ENCODE measurements around the gene NAT8L.
A peak's percentile ranks its signal among the peaks of the same experiment; 100 is the strongest.

Gene NAT8L

DNA sequence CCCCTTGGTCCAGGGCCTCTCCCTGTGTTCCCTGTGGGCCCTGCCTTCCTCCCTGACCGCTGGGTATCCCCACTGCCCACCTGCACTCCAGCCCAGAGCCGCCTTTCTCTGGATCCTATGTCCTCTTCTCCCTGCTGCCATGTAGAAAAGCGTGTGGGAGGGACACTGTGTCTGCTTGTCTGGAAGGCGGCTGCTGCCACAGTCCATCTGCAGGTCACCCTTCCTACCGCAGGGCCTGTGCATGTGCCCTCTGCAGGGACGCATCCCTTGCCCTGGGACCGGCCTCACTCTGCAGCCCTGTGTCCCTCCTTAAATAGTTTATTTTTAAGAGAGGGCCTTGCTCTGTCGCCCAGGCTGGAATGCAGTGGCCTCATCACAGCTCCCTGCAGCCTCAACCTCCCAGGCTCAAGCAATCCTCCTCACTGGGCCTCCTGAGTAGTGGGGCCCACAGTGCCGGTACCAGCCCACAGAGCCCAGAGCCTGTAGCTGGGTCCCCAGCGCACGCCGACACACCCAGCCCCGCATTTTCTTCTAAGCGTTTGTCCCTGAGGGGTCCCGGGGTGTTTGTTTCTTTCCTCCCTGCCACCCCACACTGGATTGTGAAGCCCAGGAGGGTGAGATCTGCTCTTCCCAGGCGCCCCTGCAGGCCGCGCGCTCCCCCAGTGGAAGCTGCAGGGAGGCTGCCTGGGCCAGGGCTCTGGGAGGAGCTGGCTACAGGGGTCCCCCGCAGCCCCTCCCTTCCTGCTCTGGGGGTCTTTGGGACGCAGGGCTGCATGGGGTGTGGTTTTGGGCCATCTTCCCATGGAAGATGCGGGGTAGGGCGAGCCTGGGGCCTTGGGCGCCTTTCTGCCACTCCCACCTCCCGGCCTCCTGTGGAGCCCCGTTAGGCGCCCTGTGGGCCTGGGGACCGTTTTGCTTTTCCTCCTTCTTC is 12.8 kb upstream of the NAT8L start:
- DNase-seq, result peak; percentile 57

DNA sequence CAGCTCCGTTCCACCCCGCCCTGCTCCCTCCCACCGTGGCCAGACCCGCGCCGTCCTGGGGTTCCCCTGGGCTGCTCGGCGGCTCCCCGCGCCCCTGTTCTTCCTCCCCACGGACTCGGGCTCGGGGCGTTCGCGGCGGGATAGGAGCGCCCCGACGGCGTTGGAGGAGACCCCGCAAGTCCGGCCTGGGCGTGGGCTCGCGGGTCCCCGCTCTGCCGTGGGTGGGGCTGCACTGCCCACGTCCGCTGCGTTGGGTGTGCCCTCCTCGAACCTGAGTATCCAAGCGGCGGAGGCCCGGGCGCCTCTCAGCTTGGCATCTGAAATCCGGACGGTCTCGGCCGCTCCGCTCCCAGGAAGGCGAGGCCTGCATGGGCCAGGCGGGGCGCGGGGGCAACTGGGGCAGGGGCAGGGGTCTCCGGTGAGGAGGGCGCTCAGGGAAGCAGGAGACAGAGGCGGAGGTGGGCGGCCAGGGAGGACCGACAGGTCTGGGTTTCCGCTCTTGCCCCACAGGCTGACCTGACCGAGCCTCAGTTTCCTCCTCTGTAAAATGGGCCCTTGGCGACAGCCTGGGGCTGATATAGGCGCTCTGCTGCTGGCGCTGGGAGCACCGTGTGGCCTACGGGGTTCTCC is 12.0 kb upstream of the NAT8L start:
- peak; percentile 57 for DNase-seq

DNA sequence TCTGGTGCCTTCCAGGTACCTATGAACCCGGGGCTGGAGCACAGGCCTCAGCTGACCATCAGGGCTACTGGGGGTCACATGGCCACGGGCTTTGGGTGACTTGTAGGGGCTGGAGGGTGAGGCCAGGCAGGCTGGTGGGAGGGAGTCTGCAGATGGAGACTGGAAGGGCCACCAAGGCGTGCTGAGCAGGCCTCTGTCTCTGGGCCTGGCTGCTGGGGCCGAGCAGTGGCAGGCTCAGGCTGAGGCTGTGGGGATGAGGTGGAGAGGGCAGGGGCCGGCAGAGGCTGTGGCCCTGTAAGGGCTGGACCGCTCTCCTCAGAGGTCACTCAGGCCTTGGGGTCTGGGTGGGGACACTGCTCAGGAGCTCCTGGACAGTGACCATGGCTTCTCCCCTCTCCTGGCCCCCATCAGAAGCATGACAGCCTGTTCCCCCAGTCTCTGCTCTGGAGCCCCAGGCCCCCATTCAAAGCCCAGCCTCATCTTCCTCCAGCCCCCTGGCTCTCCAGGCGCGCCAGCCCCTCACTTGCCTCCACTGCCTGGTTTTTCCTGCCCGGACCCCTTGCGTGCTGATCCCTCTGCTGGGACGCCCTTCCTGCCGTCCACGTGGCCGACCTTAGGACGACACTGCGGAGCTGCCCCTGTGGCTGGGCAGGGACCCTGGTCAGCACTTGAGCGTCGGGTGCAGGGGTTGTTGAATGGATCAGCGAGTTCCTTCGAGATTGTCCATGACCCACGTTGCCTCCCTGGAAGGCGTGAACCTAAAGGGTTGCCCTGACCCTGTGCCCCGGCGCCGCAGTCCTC is 11.1 kb upstream of the NAT8L start:
- DNase-seq, result peak; percentile 55

DNA sequence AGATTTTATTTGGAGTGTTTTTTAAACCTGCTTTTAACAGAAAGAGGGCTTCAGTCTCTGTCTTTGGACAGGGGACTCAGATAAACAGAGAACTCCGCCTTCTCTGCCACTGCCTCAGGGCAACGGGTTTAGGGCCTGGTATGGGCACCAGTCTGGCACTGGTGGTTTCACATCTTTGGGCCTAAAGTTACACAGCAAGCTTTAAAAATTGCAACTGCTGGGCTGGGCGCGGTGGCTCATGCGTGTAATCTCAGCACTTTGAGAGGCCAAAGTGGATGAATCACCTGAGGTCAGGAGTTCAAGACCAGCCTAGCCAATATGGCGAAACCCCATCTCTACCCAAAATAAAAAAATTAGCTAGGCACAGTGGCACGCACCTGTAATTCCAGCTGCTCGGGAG is 10.3 kb upstream of the NAT8L start:
- DNase-seq, result no peak

DNA sequence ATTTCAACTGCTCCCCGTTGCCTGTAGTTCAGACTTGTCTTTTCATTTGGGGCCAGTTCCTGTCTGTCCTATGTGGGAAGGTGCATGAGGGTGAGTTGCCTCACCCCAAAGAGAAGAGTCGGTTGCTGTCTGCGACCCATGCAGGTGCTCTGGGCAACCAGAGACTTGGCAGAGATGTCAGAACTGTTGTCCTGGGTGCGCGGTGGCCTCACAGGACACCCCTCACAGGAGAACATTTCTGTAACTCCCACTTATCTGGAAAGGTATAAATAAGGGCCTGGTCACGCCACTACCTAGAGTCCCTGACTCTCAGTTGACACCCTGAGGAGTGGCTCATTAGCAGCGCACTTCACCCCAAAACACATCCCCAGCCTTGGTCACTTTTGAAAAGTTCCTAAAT is 9.7 kb upstream of the NAT8L start:
- peak; percentile 55 for DNase-seq

DNA sequence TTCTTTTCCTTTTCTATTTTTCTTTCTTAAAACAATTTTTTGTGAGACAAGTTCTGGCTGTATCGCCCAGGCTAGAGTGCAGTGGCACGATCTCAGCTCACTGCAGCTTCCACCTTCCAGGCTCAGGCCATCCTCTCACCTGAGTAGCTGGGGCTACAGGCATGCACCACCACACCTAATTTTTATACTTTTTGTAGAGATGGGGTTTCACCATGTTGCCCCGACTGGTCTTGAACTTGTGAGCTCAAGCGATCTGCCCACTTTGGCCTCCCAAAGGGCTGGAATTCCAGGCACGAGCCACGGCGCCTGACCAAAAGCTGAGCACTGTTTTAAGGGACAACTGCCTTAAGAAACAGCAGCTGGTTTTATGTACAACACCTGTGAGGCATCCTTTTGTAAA is 9.3 kb upstream of the NAT8L start:
- no peak for DNase-seq

DNA sequence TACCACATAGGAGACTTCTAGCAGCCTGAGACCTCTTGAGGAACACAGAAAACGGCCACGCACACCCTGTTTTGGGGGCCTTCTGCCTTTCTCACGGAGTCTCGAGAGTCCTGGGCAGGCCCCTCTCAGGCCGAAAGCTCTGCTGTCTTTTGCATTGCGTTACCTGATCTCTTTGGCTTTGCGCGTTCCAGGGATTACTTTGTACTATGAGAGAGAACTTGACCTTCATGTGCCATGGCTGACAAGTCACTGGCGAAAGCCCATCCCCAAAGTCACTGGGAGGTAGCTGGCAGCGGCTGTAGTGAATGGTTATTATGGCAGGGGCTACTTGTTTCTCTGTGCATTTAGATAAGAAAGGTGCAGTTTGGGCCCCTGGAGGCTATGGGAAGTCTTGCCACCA is 8.0 kb upstream of the NAT8L start:
- DNase-seq, result no peak

DNA sequence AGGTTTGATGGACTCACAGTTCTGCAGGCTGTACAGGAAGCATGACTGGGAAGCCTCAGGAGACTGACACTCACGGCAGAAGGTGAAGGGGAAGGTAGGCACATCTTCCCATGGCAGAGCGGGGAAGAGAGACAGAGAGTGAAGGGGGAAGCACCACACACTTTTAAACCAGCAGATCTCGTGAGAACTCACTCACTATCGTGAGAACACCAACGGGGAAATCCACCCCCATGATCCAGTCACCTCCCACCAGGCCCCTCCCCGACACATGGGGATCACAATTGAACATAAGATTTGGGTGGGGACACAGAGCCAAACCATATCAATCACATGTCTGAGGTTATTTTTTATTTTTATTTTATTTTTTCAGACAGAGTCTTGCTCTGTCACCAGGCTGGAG is 4.9 kb upstream of the NAT8L start:
- DNase-seq, result peak; percentile 10

DNA sequence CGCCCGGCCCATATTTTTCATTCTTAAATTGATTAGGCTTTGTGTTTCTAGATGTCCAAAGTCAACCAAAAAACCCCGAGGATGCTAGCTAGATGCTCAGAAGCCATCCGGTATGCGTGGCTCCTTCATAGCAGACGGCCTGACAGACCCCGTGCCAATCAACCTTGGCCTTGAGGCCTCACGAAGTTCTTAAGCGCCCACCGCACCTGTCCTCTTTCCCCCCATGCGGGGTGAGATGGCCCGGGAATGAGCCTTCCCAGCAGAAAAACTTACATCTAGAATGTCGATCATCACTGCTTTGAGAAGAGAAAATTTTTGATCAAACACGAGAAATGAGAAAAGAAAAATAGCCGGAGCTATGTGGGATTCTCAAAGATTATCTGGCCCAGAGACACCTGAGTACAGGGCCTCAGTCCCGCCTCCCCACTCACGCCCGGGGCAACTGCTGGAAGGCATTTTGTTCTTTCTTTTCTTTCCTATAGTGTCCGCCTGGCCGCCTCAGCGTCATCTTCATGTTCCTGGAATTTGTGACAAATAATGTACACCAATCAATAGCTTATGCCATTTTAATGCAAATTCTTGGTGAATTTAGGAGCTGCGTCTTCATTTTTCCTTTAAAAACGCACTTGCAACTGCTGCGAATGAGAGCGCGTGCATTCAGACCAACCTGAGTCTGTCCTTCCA is 1.6 kb upstream of the NAT8L start:
- no peak for DNase-seq

DNA sequence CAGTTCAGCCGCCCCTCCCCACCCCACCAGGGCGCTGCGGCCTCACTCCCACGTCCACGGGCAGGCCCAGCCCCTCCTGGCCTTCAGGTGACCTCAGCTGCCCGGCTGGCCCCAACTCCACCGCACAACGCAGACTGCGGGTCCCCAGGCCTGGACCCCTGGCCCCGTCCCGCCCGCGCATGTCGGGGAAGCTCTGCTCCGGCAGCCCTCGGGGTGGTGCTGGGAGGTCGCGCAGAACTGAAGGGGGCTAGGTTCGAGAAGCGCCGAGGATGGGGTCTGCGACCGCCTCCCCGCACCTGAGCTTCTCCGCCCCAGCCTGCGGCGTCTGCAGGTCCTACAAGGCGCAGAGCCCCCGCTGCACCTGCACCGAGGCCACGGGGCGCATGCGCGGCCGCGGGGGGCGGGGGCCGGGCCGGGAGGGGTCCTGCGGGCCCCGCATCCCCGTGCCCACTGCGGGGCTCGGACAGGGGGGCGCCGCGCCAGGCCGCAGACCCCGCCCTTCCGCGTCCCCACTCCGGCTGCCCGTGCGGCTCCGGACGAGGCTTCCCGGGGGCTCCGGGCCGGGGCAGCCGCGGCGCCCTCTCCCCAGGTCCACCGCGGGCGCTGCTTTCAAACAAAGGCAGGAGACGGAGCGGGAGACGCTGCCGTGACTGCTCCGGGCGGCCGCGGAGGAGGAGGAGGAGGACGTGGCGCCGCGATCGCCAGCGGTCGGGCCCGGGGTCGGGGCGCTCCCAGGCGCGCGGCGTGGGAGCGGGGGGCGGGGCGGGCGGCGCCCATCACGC is 672 bp upstream of the NAT8L start:
- DNase-seq, result no peak

DNA sequence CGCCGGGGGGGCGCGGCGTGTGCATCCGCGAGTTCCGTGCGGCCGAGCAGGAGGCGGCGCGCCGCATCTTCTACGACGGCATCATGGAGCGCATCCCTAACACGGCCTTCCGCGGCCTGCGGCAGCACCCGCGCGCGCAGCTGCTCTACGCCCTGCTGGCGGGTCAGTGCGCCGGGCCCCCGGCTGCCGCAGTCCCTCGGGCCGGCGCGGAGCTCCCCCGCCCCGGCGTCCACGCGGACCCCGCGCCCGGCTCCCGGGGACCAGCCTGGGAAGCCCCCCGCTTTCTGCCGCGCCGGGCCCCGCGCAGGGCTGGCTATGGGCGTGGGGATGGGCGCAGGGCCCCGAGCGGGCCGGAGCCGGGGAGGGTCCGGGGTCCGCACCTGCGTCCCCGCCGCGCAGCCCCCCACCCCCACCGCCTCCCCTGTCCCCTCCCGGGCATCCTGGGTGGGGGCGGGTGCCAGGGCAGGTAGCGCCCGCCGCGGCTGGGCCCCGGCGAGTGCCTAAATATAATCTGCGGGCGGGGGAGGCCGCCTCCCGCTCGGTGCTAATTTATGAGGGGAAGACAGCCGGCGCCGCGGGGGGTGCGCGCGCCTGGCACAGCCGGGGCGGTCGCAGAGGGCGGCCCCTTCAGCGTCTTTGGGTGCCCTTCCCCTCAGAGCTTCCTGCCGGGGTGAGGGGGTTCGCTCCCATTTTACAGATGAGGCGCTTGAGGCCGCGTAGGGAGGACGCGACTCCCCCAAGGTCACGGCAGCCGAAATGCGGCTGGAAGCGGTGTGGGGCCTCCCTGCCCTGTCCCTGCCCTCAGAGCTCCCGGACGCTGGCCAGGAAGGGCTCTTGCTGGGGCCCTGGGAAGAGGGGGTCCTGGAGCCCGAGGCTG is 837 bp downstream of the NAT8L start:
- no peak for DNase-seq

DNA sequence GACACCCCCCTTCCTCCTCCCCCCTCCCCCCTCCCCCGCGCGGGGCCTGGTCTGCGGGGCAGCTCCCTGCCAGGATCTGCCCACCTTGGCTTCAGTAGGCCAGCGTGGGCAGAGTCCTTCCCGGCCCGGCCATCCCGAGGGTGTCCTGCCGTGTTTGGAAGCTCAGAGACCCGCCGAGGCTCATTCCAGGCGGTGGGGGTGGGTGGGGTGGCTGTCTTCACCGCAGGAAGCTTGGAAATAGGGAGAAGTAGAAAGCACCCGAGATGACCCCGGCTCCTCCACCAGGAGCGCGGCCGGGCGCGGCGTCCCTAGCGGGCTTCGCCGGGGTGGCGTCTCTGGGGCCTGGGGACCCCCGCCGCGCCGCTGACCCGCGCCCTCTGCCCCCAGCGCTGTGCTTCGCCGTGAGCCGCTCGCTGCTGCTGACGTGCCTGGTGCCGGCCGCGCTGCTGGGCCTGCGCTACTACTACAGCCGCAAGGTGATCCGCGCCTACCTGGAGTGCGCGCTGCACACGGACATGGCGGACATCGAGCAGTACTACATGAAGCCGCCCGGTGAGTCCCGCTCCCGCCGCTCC is 1.6 kb downstream of the NAT8L start:
- DNase-seq, result no peak

DNA sequence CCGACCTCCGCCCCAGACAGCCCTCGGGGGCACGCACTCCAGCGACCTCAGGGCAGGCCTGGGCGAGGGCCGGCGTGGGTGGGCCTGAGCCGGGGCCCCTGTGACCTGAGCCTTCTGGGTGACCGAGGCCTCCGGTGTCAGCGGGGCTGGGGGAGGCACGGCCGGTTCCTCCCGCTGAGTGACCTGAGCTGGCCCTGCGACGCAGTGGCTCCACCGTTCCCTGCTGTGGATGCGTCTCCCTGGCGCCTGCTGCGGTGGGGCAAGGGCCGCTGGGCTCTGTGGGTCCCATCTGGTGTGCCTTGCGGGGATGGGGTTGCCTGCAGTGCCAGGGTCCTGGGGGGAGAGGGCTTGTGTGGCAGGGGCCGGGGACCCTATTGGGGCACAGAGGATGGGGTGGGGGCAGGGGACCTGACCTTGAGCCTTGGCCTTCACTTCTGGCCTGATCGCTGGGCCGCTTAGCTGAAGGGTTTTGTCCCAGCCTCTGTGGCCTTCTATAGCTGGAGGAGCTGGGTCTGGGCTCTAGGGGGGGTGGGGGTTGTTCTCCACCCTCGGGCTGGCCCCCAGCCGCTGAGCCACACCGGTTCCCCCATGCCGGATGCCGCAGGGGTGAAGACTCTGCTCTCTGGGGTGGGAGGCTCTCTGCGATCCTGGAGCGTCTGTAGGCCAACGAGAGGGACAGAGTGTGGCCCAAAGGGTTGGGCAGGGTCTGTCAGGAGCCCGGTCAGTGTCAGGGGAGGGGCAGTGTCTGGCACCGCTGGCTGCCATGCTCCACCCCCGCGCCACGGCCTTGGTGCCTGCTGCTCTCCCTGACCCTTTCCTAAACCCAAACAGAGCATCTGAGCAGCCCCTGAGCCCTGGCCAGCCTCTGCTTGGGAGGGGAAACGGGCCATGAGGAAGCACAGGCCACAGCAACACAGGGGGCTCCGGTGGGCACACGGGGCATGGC is 2.3 kb downstream of the NAT8L start:
- DNase-seq, result no peak

DNA sequence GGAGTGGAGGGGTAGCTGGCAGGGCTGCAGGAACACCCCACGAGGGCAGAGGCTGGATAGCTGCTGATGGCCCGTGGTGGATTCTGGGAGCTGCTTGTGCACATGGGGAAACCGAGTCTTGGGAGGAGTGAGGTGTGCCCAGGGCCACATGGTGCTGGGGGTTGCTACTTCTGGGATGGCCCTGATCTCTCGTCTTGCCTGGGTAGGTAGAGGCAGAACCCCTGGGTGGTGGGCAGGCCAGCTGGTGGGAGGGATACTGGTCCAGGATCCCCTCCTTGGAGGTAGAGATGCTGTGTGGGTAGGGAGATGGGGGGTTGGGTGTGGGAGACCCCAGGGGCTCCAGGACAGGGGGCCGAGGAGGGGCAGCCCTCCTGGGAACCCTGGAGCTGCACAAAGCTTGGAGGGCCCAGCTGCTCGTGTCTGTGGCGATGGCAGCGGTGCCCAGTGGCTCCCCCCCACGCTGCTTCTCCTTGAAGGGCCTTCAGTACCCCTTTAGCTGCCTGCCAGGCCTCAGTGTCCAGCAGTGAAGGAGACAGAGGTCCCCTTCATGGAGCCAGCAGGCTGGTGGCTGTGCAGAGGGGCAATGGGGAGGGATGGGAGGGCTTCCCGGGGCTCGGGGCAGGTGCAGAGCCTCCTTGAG is 3.2 kb downstream of the NAT8L start:
- no peak for DNase-seq

DNA sequence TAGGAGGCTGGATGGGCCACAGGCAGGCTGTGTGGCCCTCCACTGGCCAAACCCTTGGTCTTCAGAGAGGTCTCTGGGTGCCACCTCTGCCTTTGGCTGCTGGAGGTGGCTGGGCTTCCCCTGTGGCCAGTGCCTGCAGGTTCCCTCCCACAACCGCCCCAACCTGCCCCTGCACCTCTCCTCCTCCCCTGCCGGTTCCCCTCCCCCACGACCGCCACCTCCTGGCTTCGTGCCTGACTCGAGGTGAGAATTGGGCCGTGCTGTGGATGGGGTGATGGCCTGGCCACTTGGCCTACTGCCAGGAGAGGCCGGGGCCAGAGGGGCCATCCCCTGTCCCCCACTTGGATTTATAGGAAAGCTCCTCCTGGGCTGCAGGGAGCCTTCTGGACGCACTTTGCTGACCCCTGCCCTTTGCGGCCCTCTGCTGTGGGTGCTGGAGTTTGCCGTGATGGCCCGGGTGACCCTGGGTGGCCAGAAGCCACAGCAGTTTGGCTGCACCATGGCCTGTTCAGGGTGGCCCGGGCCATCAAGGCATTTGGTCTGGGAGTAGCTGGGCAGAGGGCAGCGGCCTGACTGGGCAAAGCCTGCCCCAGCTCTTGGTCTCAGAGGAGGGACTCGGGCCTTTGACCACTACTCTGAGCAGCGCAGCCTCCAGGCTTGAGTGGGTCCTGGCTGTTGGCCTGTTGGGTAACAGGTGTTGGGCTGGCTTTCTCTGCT is 3.8 kb downstream of the NAT8L start:
- DNase-seq, result no peak

DNA sequence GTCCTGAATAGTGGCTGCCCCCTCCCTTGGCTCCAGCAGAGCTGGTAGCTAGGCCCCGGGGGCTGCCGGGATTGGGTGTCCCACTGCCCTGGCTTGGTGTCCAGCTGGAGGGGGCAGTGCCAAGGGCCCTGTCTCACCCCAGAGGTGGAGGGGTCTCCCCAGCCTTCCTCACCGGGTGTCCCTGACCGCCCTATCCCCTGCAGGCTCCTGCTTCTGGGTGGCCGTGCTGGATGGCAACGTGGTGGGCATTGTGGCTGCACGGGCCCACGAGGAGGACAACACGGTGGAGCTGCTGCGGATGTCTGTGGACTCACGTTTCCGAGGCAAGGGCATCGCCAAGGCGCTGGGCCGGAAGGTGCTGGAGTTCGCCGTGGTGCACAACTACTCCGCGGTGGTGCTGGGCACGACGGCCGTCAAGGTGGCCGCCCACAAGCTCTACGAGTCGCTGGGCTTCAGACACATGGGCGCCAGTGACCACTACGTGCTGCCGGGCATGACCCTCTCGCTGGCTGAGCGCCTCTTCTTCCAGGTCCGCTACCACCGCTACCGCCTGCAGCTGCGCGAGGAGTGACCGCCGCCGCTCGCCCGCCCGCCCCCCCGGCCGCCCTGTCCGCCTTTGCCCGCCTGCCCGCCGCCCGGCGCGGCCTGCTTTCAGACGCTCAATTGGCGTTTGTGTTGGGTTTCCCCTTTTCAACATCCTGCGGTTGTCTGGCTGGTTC is 4.6 kb downstream of the NAT8L start:
- DNase-seq, result no peak

DNA sequence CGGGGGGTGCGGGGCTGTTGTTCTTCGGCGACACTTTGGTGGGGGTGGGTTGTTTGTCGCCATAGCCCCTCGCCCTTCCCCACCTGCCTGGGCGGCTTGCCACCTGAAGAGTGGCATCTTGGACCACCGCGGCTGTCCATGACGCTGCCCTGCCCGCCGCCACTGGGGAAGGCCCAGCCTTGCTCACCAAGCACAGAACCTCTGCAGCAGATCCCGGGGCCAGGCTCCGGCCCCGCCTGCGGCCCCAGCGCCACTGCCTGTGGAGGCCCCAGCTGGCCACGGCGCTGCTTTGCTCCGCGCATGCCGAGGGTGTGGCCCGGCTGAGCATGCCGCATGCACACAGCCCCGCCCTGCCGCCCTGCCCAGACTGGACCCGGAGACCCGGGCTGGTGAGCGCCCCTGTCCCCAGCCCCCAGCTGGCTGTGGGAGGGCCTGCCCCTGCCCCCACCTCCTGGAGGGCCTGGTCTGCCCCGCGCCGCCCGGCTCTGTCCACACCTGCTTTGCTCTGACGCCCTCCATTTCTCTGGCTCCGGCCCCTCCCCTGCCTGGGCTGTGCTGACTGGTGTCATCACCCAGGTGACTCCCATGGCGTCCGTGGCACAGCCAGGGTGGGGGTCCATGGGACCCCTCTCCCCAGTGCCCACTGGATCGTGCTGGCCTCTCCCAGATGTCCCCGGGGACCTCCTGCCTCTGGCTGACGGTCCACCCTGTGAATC is 5.3 kb downstream of the NAT8L start:
- no peak for DNase-seq
